HuH-7.5 (cell line): ENCODE data around the gene TRA2A.
"Not testable (repeated sequence)": the region's sequence is repeated elsewhere in the genome, so short reads cannot be mapped to it uniquely, and the experiment has no call there.

Experiments used
- DNase-seq: peaks from one replicate; pipeline ENCODE4 v3.0.0; 2011; ENCODE audit warnings: low spot score

TRA2A gene

DNA sequence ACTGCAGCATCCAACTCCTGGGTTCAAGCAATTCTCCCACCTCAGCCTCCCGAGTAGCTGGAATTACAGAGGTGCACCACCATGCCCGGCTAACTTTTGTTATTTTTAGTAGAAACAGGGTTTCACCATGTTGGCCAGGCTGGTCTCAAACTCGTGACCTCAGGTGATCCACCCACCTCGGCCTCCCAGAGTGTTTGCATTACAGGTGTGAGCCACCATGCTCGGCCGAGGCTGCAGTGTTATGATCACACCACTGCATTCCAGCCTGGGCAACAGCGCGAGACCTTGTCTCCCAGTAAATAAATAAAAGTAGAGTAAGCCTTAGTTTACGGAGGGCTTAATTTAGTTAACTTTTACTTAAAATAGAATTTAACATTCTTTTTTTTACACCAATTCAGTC is 37.8 kb downstream of the TRA2A start:
- no peak for DNase-seq

DNA sequence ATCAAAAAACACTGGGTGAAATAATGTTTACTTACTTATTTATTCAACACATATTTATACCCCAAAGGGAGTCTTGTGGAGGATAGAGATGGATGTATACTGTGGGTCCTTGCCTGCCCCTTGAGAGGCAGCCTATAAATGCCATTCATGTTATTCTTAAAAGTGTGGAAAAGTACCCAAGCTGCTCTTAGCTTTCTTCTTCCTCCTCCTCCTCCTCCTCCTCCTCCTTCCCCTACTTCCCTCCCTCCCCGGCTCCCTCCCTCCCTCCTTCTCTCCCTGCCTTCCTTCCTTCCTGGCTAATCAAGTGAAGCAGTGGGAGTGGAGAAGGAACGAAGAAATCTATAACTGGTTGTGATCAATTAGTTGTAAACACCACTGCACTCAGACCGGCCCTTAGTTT is 40.3 kb downstream of the TRA2A start:
- DNase-seq: no peak

DNA sequence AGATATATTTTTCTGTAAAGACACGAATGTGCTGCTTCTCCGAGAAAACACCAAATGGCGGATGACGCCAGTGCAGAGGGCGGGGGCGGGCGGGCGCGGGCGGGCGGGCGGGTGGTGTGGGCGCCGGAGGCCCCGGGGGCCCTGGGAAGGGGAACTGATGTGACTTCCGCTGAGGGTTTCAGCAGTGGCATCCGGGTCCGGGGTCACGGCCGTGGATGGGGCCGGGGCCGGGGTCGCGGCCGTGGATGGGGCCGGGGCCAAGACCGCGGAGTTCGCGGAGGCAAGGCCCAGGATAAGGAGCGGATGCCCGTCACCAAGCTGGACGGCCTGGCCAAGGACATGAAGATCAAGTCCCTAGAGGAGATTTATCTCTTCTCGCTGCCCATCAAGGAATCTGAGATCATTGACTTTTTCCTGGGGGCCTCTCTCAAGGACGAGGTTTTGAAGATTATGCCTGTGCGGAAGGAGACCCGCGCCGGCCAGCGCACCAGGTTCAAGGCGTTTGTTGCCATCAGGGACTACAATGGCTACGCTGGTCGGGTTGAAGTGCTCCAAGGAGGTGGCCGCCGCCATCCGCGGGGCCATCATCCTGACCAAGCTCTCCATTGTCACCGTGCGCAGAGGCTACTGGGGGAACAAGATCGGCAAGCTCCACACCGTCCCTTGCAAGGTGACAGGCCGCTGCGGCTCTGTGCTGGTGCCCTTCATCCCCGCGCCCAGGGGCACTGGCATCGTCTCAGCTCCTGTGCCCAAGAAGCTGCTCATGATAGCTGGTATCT is 41.2 kb downstream of the TRA2A start:
- DNase-seq: no peak

- DNase-seq: not testable (repeated sequence)
Measured at GRCh38 chr7:23488714-23489113, 43.1 kb downstream of the TRA2A start.

GRCh38 chr7:23487670-23488069 is 44.1 kb downstream of the TRA2A start:
- no peak for DNase-seq

GRCh38 chr7:23486002-23486773 is 45.6 kb downstream of the TRA2A start:
- no peak for DNase-seq

- no peak for DNase-seq
Measured at GRCh38 chr7:23482686-23483085, 49.1 kb downstream of the TRA2A start.

DNA sequence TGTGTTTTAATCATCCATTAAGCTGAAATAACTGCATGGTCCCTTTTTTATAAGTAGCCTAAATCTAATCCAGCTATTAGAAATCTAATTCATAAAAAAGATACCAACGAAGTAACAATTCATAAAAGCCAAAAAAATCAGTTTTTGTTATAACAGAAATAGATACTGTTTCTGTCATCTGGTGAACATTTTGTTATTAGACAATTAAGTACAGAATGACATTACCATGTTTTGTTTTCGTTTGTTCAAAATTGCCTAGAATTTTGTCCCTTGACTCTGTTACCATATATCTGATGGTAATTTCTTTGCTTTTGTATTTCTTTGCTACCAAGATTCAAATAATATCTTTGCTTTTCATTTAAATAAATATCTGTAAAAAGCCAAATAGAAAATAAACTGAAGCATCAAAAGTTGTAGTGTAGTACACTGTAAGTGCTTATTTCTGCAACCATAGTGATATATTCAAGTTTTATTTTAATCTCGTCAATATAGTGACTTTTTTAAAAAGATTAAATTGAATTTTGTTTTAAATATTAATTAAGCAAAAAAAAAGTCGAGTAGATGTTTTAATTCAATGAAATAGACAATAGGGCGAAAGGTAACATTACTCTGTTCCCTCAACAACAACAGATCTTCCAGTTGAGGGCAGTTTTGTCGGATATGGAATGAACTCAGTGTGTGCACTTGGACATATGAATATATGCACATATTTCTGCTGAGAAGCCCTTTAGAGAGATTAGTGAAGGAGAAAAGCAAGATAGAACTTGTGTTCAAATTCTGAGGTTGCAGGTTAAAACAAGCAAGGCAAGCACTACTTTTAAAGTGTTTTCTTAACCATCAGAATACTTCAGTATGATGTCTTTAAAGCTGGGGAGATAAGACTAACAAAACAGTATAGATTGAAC is 53.6 kb downstream of the TRA2A start:
- no peak for DNase-seq

- no peak for DNase-seq
Measured at GRCh38 chr7:23477157-23477499, 54.7 kb downstream of the TRA2A start.

GRCh38 chr7:23476286-23477156 is 55.3 kb downstream of the TRA2A start:
- DNase-seq: no peak

GRCh38 chr7:23475576-23475839 is 56.3 kb downstream of the TRA2A start:
- DNase-seq: no peak

GRCh38 chr7:23474829-23475575 is 56.8 kb downstream of the TRA2A start:
- peak; percentile 25 for DNase-seq

- DNase-seq: peak; percentile 96
Measured at GRCh38 chr7:23474094-23474828, 57.5 kb downstream of the TRA2A start.

DNA sequence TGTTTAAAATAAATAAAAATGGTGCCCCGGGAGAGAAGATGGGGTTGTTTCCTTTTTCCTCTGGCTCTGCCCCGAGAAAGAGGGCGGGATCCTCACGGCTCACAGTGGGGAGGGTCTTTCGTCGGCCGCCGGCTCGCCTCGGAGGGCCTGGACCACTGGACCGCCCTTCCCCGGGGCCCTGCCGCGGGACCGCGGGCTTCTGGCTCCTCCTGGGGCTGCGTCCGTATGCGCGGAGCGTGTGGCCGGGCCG is 58.0 kb downstream of the TRA2A start:
- peak; percentile 46 for DNase-seq

DNA sequence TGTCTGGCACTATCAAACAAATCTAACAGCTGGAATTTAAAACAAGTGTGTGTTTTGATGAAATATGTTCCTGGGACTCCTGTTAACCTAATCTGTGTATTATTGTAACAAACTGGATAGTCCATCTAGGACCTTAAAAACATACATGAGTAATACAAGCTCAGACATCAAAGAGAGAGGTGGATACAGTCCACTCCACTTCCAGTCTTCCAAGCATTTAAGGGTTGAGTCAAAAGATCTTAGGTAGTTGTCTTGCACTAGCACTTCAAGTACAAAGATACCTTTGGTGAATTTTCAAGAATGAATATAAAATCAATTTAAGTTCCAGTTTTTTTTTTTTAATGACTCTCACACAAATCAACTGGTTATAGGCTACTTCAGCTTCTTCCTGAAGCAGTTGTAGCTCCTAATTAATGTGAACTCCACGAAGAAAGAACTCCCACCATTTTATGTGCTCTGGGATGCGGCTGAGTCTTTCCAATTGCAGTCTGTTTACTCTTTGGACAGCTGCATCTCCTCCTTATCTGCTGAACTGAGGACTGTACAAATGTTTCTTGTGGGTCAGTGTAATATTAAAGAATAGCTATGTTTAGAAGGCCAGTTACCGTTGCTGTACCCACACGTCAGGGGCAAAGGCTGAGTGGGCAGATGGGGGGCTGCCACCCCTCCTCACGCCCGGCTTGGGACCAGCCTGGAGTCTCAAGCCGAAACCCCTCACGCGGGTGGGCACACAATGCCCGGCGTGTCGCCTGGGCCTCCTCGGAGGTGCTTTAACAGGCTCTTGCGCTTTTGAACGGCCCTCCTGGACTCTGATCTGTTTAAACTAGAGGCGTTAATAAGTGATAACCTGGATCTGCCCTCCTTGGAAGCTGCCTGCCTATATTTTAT is 58.6 kb downstream of the TRA2A start:
- peak; percentile 30 for DNase-seq

GRCh38 chr7:23472556-23472955 is 59.2 kb downstream of the TRA2A start:
- no peak for DNase-seq

GRCh38 chr7:23472046-23472445 is 59.7 kb downstream of the TRA2A start:
- no peak for DNase-seq

- peak; percentile 87 for DNase-seq
Measured at GRCh38 chr7:23471106-23471859, 60.5 kb downstream of the TRA2A start.
